GM12874 (cell line): ENCODE measurements around the gene ENPP7.

Source experiments
- CTCF ChIP-seq: IDR thresholded peaks from 2 replicates; pipeline ENCODE4 v1.5.1; 2011; ENCODE audit warnings: low read depth, mild to moderate bottlenecking, control low read depth, low read length, moderate library complexity; ENCODE audit not compliant: insufficient read depth

Gene ENPP7

DNA sequence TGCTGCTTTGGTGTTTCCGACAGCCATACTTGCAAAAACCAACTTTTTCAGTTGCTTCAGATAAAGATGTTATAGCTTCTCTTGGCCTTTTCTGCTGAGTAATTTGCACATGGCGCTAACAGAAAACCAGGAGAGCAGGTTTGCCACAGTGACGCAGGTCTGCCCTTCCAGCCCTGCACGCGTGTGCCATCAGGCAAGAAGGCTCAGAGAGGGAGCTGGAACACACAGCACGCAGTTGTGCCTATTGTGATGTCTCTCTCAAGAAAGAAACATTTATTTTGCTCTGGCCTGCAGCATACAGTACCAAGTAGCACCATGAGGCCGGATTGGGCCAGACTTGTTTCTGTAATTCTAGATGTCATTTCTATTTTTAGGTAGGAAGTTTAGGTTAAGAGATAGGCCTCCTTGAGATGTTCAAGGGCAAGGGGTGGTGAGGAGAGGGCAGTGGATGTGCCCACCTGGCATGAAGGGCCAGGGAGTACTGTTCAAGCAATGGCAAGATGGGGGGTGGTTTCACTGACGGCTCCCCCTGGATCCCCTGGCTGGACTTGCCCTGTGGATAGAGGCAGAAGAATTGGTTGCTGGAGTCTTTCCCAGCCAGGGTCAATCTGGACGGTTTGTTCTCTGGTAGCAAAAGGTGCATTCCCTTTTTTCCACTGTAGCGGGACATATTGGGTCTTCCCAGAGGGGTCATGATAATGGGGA is 49.1 kb downstream of the ENPP7 start:
- TF ChIP-seq CTCF, result no peak

DNA sequence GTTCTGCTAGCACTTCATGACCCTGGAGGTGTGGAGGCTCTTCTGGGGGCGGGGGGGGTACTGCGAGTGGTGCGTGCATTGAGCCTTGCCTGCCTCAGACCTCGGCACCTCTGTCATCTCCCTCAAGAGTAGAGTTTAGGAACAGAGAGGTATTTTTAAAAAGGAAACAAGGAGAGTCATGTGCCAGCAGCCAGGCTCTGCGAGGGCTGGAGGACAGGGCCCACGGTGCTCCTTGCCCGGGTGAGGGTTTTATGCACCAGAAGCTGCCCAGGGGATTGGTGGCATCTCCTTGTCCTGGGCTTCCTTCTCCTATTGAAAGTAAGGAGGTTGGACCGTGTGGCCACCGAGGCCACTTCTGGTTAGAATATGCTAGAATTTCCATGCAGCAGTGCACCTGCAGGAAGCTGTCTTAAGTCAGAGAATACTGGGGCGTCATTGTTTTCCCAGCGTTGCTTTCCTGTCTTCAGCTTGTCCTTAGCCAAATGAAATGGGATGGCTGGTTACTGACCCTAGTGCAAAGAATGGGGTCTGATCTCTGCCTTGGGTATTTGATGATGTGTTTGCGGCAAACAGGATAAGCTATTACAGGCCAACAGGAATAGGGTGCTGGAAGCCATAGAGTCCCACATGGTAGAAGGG is 50.4 kb downstream of the ENPP7 start:
- no peak for TF ChIP-seq CTCF

DNA sequence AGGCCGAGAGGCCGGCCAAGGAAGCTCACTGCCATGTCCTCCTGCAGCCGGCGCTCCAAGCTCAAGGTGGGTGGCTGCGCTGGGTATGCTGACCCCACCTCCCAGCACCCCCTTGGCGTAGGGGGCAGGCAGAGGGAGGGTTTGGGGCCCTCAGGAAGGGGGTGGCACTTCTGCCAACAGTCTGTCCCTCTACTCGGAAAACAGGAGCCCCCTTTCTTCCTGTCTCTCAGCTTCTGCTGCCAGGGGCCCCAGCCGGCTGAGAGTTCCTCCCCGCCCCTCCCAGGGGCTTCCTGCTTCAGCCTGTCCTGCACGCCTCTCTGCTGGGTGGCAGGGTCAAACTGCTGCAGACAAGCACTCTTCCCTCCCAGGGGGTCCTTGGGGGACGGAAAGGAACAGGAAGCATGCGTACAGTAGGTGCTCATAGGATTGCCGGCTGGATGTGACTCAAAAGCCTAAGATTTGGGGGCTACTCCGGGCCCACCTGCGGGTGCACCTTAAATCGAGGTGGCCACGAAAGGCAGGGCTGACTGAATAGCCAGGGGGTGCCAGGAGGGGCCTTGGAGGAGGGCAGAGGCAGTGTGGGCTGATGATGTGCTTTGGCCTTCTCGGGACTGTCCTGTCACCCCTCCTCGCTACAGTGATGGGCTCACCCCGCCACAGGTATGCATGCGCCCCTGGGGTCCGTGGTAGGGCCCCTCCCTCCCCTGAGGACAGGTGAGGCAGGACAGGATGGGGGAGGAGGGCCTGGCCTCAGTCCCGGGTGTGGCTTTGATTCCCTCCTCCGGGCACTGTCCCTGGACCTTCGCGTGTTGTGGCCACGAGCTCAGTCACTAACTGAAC is 51.2 kb downstream of the ENPP7 start:
- TF ChIP-seq CTCF, result no peak

DNA sequence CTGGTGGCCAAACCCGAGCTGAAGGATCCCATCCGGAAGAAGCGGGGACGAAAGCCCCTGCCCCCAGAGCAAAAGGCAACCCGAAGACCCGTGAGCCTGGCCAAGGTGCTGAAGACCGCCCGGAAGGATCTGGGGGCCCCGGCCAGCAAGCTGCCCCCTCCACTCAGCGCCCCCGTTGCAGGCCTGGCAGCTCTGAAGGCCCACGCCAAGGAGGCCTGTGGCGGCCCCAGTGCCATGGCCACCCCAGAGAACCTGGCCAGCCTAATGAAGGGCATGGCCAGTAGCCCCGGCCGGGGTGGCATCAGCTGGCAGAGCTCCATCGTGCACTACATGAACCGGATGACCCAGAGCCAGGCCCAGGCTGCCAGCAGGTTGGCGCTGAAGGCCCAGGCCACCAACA is 53.1 kb downstream of the ENPP7 start:
- TF ChIP-seq CTCF, result no peak

GRCh38 chr17:79784353-79785016 is 53.7 kb downstream of the ENPP7 start:
- no peak for TF ChIP-seq CTCF

DNA sequence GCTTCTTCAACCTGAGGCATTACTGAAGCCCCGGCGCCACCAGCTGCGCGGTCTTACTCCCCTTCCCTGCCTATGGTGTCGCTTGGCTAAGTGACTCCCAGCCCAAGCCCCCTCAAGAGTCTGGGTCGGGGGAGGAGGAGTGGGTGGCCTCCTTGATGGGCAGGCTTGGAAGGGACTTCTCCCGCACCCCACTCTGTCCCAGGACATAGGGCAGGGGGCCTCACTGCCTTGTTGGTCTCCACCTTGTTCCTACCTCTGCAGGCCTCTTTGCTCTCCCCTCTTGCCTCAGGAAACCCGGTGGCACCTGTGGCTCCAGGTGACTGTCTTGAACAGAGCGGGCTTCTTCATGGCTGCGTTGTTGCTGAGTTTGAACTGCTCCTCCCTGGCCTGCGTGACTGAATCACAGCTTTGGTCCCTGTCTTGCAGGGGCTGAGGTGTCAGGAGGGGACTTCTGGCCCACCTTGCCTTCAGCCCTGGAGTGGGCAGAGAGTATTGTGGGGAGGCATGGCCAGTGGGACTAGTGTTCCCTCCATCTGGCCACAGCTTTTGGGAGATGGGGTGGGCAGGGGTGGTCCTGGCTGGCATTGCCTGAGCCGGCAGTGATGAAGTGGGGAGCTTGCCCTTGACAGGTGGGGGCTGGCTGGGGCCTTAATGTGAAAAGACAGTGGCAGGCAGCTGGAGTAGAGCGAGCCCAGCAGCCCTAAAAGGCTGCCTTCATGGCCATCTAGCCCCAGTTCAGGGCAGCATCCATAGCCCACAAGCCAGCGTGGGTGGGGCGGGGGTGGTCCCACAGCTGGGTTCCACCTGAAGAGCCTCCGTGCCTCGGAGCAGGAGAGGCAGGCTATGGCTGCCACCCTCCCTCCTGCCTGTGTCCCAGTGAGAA is 54.5 kb downstream of the ENPP7 start:
- no peak for TF ChIP-seq CTCF
